GM21528 (cell line): ENCODE results near the gene EFS.
"Not testable (repeated sequence)": the region's sequence is repeated elsewhere in the genome, so short reads cannot be mapped to it uniquely, and the experiment has no call there.

ENCODE experiments used
- ATAC-seq: cut with Tn5 transposase; IDR thresholded peaks from one replicate; pipeline ENCODE4 v1.9.1; 2021; ENCODE audit warnings: mild to moderate bottlenecking, moderate library complexity; ENCODE audit not compliant: unreplicated experiment, low FRiP score

EFS gene

GRCh38 chr14:23399591-23399990 is 34.6 kb upstream of the EFS start:
- ATAC-seq, result no peak

- no peak for ATAC-seq
Observed at GRCh38 chr14:23399136-23399535, 34.2 kb upstream of the EFS start.

- no peak for ATAC-seq
Observed at GRCh38 chr14:23398348-23398747, 33.4 kb upstream of the EFS start.

GRCh38 chr14:23396781-23397407 is 31.9 kb upstream of the EFS start:
- no peak for ATAC-seq

GRCh38 chr14:23396126-23396525 is 31.2 kb upstream of the EFS start:
- ATAC-seq, result no peak

- ATAC-seq, result no peak
Observed at GRCh38 chr14:23392613-23393012, 27.6 kb upstream of the EFS start.

- ATAC-seq, result not testable (repeated sequence)
Observed at GRCh38 chr14:23389871-23390270, 24.9 kb upstream of the EFS start.

- no peak for ATAC-seq
Observed at GRCh38 chr14:23389396-23389795, 24.4 kb upstream of the EFS start.

GRCh38 chr14:23388996-23389395 is 24.0 kb upstream of the EFS start:
- ATAC-seq, result no peak

- ATAC-seq, result no peak
Observed at GRCh38 chr14:23387916-23388882, 23.2 kb upstream of the EFS start.

GRCh38 chr14:23386999-23387398 is 22.0 kb upstream of the EFS start:
- ATAC-seq, result no peak

- not testable (repeated sequence) for ATAC-seq
Observed at GRCh38 chr14:23386266-23386657, 21.3 kb upstream of the EFS start.

GRCh38 chr14:23385642-23386265 is 20.8 kb upstream of the EFS start:
- no peak for ATAC-seq

GRCh38 chr14:23385244-23385641 is 20.3 kb upstream of the EFS start:
- ATAC-seq, result no peak

GRCh38 chr14:23384364-23385080 is 19.6 kb upstream of the EFS start:
- no peak for ATAC-seq

- ATAC-seq, result no peak
Observed at GRCh38 chr14:23382731-23383440, 17.9 kb upstream of the EFS start.

GRCh38 chr14:23382276-23382675 is 17.3 kb upstream of the EFS start:
- ATAC-seq, result no peak

- no peak for ATAC-seq
Observed at GRCh38 chr14:23381871-23382270, 16.9 kb upstream of the EFS start.

GRCh38 chr14:23380976-23381375 is 16.0 kb upstream of the EFS start:
- ATAC-seq, result no peak
